GM21526 (cell line): Measurements from ENCODE around the gene TMC2.

ENCODE experiments used
- ATAC-seq: cut with Tn5 transposase; IDR thresholded peaks from one replicate; pipeline ENCODE4 v1.9.1; 2021; ENCODE audit warnings: moderate library complexity; ENCODE audit not compliant: unreplicated experiment, low FRiP score

Gene TMC2

DNA sequence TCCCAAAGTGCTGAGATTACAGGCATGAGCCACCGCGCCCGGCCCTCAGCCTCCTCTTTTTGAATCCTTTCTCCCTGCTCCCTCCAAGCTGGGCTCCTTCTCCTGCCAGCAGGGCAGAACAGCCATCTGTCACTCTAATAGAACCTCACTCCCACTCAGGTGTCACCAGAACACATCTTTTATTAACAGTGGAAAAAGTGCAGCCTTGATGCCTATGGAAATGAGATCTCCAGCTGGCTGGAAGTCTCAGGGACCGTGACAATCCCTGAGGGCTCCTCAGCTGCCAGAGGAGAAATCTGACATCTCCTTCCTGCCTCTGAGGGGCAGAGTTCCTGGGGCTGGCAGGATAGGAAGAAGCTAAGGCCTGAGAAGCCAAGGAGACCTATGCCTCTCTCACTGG lies 28.0 kb downstream of the TMC2 start:
- no peak for ATAC-seq

DNA sequence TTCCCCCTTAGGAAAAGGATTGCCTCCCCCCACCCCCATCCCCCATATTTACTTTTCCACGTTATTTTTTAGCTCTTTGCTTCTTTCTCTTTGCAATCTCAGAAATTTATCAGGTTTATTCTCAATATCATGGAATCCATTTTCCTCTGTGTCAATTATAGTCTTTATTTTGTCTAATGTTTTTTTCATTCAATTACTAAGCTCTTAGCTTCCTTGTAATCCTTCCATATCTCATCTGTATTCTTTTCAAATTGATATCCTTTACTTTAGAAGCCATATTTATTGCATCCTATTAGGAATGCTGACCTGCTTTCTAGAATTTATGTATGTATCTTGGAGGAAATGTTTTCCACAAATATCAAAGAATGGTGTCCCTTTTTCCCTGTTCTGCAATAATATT lies 39.3 kb downstream of the TMC2 start:
- ATAC-seq, result no peak

DNA sequence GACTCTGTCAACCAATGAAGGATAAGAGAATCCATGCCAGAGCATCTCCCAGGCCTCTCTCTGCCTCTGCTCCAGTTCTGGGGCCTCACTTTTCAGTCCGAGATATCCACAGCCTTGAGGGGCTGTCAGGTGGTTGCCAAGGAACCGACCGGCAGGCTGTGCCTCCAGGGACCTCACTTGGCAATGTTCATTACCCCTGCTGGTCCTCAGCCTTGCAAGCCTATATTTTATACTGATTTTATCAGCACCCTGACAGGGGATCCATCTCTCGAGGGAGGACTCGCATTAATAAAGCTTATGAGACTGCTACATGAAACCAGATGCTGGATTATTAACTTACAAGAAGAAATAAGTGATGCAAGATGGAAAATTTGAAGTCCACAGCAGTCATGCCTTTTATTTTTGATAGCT lies 39.9 kb downstream of the TMC2 start:
- ATAC-seq, result no peak

DNA sequence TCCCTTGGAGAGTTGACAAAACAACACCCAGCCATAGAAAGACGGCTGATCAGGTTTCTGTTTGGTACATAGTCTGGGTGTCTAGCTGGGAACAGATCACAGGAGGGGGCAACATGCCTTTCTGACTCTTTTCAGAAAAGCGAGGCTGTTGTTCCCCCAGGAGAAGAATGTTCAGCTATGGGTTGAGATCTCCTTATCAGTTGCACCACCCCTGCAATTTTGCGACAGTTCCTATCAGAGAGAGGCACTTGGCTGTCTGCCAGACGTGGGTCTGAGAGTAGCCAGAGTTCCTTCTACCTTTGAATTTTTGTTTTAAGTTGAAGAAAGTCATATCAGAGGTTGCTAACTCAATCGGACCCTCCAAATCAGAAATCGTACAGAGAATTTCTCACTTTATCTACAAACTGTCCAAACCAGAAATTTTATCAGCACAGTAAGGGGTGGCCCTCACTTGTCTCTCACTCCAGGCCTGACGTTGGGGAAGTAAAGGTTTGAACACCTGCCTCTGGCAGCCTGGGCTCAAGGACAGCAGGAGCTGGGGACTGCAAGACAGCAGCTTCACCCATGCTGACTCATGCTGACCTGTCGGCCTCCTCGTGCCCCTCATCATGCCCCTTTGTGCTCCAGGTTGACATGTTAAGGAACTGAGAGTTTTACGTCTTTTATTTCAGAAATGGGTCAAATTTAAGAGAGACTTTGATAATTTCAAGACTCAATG lies 42.3 kb downstream of the TMC2 start:
- no peak for ATAC-seq

GRCh38 chr20:2585811-2586210 lies 49.4 kb downstream of the TMC2 start:
- no peak for ATAC-seq

- ATAC-seq, result no peak
Observed at GRCh38 chr20:2593756-2594155, 57.4 kb downstream of the TMC2 start.

GRCh38 chr20:2595076-2595475 lies 58.7 kb downstream of the TMC2 start:
- ATAC-seq, result no peak

DNA sequence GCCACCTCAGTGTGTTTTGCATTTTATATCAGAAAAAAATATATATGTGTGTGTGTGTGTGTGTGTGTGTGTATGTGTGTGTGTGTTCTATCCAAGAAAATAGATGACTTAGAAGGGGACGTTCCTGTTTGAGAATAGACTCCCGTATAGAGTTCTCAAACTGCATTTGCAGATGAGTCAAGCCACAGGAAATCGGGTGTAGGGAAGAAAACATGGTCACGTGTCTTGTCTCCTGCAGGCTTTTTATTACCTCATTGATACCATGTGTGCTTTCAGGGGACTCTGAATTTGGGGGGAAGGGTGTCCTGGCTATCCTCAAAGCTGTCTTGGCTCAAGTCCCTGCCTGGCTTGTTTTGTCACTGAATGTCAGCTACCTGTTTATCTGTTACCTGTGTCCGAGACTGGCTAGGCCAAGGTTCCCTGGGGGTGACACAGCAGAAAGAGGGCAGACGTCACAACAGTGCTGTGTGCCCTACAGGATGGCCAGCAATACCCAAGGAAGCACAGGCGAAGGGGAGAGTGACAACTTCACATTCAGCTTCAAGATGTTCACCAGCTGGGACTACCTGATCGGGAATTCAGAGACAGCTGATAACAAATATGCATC lies 60.4 kb downstream of the TMC2 start:
- ATAC-seq, result no peak

DNA sequence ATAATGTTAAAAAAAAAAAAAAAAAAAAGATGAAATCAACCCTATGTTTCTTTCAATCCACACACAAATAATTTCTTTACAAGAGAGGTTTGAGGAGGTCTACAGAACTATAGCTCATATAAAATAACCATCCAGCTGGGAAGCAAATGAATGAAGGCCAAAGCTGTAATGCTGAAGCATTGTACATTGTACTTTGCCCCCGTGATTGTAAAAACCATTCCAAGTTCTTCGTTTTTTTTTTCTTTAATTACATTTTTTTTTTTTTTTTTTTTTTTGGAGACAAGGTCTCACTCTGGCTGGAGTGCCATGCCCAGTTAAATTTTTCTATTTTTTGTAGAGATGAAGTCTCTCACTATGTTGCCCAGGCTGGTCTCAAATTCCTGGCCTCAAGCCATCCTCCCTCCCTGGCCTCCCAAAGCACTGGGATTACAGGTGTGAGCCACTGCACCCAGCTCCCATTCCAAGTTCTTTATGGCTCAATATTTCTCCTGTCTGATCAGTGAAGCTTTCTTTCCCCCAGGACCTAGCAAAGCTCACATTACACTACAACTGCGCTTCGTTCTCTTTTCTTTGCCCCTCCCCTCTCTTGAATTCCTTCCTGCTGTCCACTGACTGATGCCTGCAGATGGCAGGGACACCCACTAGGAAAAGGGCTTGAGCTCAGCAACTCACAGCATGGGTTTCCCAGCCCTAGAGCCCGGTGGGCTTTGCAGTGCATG lies 63.1 kb downstream of the TMC2 start:
- no peak for ATAC-seq

GRCh38 chr20:2602046-2602735 lies 65.8 kb downstream of the TMC2 start:
- no peak for ATAC-seq

GRCh38 chr20:2602746-2603145 lies 66.4 kb downstream of the TMC2 start:
- no peak for ATAC-seq

DNA sequence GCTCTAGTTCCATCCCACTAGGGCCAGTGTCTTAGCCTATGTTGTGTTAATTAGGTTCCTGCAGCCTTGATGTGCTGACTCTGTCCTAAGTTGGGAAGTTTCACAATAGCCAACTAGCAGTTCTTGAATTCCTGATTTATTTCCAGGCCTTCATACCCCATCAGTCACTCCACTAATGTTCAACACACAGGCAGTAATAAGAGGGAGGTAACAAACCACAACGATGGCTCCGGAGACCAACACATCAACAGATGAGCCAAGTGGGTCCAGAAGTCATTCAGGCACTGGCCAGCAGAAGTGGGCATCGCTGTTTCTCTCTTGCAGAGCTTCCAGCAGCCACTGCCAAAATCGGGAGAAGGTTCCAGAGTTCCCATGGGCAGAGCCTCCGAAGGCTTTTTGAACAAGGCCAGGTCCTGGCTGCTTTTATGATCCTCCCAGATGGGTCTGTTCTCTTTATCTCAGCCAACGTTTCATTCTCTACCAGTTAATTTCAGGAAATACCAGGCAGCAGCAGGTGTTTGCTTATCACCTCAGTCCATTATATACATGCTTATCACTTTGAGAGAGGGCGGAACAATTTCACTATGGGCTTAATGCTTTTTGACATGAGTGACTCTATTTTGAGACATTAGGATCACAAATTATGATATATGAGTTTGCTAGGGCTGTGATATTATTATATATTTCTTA lies 67.6 kb downstream of the TMC2 start:
- ATAC-seq, result no peak

GRCh38 chr20:2604506-2604835 lies 68.1 kb downstream of the TMC2 start:
- no peak for ATAC-seq

- ATAC-seq, result no peak
Observed at GRCh38 chr20:2606507-2607006, 70.2 kb downstream of the TMC2 start.

DNA sequence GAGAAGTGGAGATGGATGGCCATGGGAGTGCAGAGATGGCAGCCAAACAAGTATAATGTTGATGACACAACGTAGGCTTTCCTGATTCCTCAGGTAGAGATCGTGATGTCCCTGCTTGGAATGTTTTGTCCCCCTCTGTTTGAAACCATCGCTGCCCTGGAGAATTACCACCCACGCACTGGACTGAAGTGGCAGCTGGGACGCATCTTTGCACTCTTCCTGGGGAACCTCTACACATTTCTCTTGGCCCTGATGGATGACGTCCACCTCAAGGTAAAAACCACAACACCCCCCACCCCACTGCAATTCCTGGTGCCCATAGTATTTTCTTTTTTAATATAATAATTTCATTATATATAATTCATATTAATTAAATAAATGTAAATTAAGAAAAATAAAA lies 74.0 kb downstream of the TMC2 start:
- no peak for ATAC-seq

GRCh38 chr20:2610941-2611720 lies 74.8 kb downstream of the TMC2 start:
- ATAC-seq, result no peak

- no peak for ATAC-seq
Observed at GRCh38 chr20:2612073-2612472, 75.7 kb downstream of the TMC2 start.

DNA sequence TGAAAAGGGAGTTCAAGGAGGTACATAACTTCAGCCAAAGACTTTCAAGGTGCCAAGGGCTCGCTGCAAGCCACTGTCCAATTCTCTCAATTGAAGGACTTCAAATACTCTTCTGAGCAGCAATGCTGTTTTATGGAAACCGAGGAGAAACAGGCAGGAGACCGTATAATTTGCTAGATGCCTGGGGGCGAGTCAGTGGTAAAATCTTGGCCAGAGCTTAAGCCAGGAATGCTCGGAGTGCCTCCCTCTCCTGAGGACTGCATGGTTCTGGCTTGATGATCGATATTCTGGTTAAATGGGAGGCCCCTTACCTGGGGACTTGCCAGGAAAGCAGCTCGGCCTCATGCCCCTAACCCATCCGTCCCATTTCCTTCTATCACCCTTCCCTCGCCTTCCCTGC lies 80.3 kb downstream of the TMC2 start:
- no peak for ATAC-seq

GRCh38 chr20:2617099-2617714 lies 80.8 kb downstream of the TMC2 start:
- ATAC-seq, result no peak
